NCI-H748 (cell line): ENCODE results near the gene SDHAF2.
"Not testable (repeated sequence)": the region's sequence is repeated elsewhere in the genome, so short reads cannot be mapped to it uniquely, and the experiment has no call there.

ENCODE experiments used
- DNase-seq: peaks from one replicate; lab custom pipeline; 2025; ENCODE audit not compliant: unreplicated experiment; lab: John Stamatoyannopoulos, UW

Gene SDHAF2

DNA sequence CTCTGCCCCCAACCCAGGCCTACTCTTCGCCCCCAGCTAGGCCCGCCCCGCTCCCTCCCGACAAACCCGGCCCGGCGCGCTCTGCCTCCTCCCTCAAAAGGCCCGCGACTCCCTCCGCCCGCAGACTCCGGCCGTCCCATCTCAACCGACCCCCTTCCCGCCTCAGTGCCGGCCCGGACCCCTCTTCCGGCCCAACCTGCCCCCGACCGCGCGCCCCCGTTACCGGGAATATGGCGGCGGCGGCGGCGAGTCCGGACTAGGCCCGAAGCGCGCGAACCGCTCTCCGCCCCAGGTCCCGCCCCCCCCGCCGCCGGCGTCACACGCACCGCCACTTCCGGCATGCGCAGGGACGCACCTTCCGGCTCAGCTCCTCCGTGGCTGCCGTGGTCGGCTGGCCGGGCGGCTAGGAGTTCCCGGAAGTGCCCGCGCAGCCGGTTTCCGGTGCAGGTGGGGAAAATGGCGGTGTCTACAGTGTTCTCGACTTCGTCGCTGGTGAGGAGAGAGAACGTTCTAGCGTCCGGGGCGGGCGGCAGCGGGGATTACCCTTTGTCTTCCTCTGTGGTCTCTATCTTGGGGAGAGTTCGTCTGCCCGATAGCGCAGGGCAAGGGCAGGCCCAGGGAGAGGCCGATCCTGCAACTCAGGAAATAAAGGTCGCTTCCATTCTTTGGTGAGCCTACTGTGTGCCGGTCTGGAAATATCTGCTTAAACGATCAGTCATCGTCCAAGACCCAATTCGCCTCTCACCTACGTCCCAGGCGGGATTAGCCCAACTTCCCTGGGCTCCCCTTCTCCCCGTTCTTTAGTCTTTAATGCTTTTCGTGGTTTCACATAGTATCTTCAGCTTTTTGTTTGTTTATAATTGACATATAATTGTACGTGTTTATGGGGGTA lies at the start of gene SDHAF2, which contains the start of gene CPSF7:
Gene SDHAF2 (plus strand): TSS at position 434 of the 892 bp plus-strand sequence. CDS start 23 bp downstream, at position 457.
Gene CPSF7 (minus strand): TSS at position 285 of the 892 bp plus-strand sequence. CDS start 740 bp downstream, outside the sequence.
- DNase-seq = peak; percentile 97

DNA sequence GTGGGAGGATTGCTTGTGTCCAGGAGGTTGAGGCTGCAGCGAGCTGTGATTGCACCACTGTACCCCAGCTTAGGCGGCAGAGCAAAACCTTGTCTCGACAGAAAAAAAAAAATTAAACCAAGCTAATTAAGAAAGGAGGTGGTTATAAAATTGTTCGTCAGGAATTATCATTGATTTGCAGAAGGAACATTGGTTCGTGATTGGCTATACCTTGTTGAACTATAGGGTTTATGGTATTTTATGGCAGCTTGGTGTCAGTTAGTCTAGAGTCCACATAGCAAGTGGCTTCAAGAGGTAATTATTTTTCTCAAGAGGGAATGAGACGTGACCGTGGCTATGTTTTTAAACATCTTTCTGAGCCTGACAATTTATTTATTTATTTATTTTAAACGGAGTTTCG lies 49.0 kb upstream of the SDHAF2 start:
- no peak for DNase-seq

DNA sequence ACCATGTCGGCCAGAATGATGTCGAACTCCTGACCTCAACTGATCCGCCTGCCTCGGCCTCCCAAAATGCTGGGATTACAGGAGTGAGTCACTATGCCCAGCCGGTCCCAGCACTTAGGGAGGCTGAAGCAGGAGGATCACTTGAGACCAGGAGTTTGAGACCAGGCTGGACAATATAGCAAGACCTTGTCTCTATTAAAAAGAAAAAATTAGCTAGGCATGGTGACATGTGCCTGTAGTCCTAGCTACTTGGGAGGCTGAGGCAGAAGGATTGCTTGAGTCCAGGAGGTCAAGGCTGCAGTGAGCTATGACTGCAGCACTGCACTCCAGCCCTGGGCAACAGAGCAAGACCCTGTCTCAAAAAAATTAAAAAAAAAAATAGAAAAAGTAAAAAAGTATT lies 46.1 kb upstream of the SDHAF2 start:
- not testable (repeated sequence) for DNase-seq

- DNase-seq = peak; percentile 27
These were observed 45.4 kb upstream of the SDHAF2 start for GRCh38 chr11:61384271-61385242.

- DNase-seq = no peak
These were observed 39.8 kb upstream of the SDHAF2 start for GRCh38 chr11:61390161-61390560.

GRCh38 chr11:61392981-61393595 lies 36.8 kb upstream of the SDHAF2 start:
- DNase-seq = peak; percentile 24

- DNase-seq = no peak
These were observed 28.8 kb upstream of the SDHAF2 start for GRCh38 chr11:61401173-61401572.

DNA sequence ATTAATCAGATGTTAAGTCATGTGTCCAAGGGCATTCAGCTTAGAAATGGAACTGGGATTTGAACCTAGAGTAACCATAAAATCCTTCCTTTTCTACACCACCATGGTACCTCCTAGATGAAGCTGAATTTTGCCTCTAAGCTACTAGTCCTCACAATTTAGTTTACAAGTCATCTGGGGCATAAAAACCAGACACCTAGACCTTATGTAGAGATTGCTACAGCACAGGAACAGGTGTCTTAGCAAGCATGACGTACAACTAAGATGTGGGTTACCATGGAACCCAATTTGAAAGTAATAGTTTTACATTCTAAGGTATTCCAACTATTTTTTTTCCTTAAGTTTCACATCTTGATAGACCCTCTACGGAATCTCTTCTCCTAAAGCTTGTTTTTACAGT lies 28.4 kb upstream of the SDHAF2 start:
- DNase-seq = no peak

DNA sequence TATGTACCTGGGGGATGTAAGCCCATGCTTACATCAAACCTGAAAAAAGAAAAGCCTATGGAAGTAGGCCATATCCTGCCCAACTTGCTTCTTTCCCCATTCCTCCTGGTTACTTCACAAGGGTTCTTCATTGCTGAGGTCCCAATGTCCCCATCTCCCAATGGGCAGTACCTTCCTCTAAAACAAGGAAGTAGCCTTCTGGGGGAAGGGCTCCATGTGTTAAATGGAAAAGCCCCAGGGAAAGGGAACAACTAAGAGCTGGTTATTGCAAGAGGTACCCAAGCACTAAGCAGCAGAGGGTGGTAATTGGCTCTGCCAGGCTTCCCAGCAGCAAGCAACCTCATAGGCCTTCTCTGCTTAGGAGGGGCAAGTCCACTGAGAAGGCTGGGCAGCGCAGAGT lies 26.3 kb upstream of the SDHAF2 start:
- DNase-seq = no peak

GRCh38 chr11:61404103-61404502 lies 25.8 kb upstream of the SDHAF2 start:
- no peak for DNase-seq

DNA sequence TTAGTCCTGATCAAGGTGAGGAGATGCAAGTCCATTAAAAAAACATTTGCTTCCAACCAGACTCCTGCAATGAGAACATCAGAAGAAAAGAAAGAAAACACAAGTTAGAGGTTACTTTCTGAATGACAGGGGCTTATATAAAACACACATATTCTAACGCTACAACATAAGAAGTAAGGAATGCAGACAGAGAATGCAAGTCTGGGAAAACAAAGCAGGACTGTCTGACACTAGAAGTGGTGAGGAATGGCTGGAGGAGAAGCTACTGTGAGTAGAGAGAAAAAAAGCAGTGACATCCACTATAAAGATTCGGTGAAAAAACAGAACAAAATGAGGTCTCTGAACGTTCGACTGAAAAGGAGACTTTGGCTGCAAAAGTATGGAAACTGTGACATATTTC lies 25.3 kb upstream of the SDHAF2 start:
- DNase-seq = no peak

DNA sequence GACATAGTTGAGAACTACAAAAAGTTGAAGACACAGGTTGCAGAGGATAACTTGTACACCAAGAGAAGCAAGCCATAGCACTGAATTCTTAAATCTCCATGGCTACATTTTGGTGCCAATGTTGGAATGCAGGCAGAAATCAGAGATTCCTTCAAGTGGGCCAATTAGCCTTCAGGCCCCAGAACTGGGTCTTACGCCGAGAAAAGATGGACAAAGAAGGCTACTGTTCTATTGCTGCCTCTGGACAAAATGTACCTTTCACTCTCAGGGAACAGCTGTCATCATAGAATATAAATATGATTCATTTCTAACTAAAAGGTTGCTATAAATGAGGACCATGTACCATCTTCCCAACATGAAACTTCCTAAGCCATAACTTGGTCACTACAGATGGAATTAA lies 23.9 kb upstream of the SDHAF2 start:
- DNase-seq = no peak

DNA sequence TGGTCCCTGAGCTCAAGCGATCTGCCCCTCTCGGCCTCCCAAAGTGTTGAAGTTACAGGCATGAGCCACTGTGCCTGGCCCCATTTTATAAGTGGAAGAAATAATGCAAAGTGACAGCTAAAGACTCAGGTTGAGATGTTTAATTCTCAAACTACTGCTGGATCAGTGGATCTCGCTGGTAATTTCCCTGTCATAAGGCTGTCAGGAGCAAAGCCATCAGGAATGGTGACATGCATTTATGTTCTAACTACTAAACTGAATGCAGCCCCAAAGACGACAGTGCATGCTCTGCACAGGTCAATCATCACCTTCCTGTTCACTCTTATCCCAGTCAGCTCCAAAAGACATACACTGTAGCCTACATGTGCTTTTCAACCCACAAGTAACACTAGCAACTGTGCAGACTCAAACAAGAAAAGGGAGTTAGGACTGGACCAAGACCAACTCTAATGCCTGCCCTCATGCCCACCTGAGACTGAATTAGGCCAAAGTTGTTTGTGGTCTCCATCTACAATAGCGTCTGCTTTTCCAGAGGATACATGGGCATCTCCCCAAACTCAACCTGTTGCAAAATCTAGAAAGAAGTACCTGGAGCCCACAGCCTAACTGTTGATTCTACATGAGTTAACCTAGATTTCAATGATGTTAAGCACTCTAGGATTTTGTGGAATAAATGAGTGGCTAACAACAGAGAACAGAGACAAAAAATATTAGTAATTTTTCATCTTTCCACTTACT lies 22.8 kb upstream of the SDHAF2 start:
- DNase-seq = no peak

DNA sequence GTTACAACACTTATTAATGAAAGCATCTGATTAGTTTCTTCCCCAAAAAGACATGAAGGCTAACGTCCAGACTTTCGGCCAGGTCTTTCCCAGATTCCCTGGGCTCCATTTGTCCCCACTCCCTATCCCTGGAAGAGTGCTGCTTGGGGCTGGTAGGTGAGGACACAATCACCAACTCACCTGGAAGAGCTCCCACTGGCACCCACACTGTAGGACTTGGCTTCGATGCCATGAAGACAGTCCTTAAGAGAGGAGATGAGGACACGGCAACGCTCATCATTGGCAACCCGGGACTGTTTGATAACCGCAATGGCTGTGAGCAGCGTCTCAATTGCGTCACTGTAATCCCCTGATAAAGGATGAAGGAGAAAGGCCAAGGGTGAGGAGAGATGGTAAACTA lies 18.3 kb upstream of the SDHAF2 start:
- no peak for DNase-seq

GRCh38 chr11:61413496-61413895 lies 16.4 kb upstream of the SDHAF2 start:
- no peak for DNase-seq

GRCh38 chr11:61414547-61414946 lies 15.4 kb upstream of the SDHAF2 start:
- no peak for DNase-seq

GRCh38 chr11:61415381-61415780 lies 14.5 kb upstream of the SDHAF2 start:
- no peak for DNase-seq

DNA sequence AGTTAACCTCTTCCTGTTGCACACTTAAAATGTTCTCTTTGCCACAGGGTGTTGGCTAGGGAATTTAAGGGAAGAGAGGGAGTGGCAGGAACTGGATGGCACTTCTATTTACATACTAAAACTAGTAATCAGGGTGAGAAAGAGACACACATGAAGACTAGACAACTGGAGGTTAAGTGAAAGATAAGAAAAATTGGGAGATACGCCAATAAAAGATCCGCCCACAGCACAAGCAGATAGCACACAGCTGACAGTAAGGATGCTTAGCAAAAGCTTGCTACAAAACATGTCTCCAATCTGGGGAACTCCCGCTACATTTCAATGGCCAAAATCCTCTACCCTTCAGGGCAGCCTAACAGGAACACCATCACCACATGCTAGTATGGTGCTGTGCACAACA lies 13.0 kb upstream of the SDHAF2 start:
- DNase-seq = no peak

DNA sequence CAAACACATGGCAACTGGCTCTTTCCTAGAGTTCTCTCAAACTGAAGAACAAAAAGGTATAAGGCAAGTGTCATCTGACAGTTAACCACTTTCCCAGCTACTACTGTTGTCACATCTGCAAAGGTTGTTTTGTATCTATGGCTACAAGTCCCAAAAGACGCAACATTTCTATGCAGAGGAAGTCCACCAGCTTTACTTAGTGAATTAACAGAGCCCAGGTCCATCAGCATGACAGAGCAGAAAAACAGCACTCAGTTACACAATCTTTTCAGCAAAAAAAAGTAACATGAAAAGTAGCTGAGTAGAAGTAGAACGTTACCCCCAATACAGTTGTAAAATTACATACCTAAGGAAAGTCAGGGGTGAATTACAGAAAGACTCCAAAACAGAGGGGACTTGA lies 12.3 kb upstream of the SDHAF2 start:
- no peak for DNase-seq

GRCh38 chr11:61418136-61418535 lies 11.8 kb upstream of the SDHAF2 start:
- DNase-seq = no peak
